H9 (cell line): ENCODE measurements around the gene RAB22A. TPM values are rescaled to one million over a fixed set of nuclear protein-coding genes. Genes with fewer than 3 reads are reported as not detected.

Experiments
- DNase-seq: peaks from one replicate; pipeline ENCODE4 v3.0.0-alpha.2; 2017
- H2AFZ ChIP-seq: one replicate; pipeline ENCODE4 v1.6.1; 2013; ENCODE audit warnings: mild to moderate bottlenecking, low read length, control low read depth, moderate library complexity
- H2AK5ac ChIP-seq: 2 replicates; pipeline ENCODE4 v1.6.1; 2013; ENCODE audit warnings: low read length, control low read depth, mixed read lengths; ENCODE audit not compliant: insufficient read length
- H2BK120ac ChIP-seq: one replicate; pipeline ENCODE4 v1.6.1; 2013; ENCODE audit warnings: low read depth, mild to moderate bottlenecking, low read length, control low read depth, inconsistent platforms; ENCODE audit not compliant: poor library complexity, severe bottlenecking
- H2BK12ac ChIP-seq: 2 replicates; pipeline ENCODE4 v1.6.1; 2013; ENCODE audit warnings: low read length, control low read depth, mixed read lengths, low read depth; ENCODE audit not compliant: insufficient read length
- H2BK15ac ChIP-seq: 2 replicates; pipeline ENCODE4 v1.6.1; 2013; ENCODE audit warnings: low read depth, low read length, control low read depth
- H2BK20ac ChIP-seq: one replicate; pipeline ENCODE4 v1.6.1; 2013; ENCODE audit warnings: low read depth, mild to moderate bottlenecking, low read length, control low read depth, inconsistent platforms; ENCODE audit not compliant: poor library complexity, severe bottlenecking
- H2BK5ac ChIP-seq: 2 replicates; pipeline ENCODE4 v1.6.1; 2013; ENCODE audit warnings: low read length, control low read depth, mixed read lengths; ENCODE audit not compliant: insufficient read length
- H3K14ac ChIP-seq: 2 replicates; pipeline ENCODE4 v1.6.1; 2013; ENCODE audit warnings: low read length, control low read depth; ENCODE audit not compliant: insufficient read depth
- H3K18ac ChIP-seq: 2 replicates; pipeline ENCODE4 v1.6.1; 2013; ENCODE audit warnings: low read depth, mild to moderate bottlenecking, mixed read lengths, low read length, control low read depth; ENCODE audit not compliant: insufficient read length
- H3K23ac ChIP-seq: 2 replicates; pipeline ENCODE4 v1.6.1; 2013; ENCODE audit warnings: low read length, control low read depth, mixed read lengths, low read depth; ENCODE audit not compliant: insufficient read length
- H3K23me2 ChIP-seq: 2 replicates; pipeline ENCODE4 v1.6.1; 2013; ENCODE audit warnings: low read depth, mild to moderate bottlenecking, mixed read lengths, low read length, control low read depth; ENCODE audit not compliant: insufficient read length, poor library complexity, severe bottlenecking
- H3K27ac ChIP-seq: 2 replicates; pipeline ENCODE4 v1.5.1; 2013; ENCODE audit warnings: low read length, control low read depth, mixed read lengths, low read depth; ENCODE audit not compliant: insufficient read length
- H3K27me3 ChIP-seq: 2 replicates; pipeline ENCODE4 v1.6.1; 2013; ENCODE audit warnings: low read length, control low read depth, inconsistent platforms; ENCODE audit not compliant: insufficient read depth
- H3K4ac ChIP-seq: 2 replicates; pipeline ENCODE4 v1.6.1; 2013; ENCODE audit warnings: low read depth, mild to moderate bottlenecking, control low read depth, inconsistent platforms, low read length, moderate library complexity
- H3K4me1 ChIP-seq: 2 replicates; pipeline ENCODE4 v1.6.1; 2013; ENCODE audit warnings: low read length, control low read depth, inconsistent platforms; ENCODE audit not compliant: insufficient read depth
- H3K4me2 ChIP-seq: 2 replicates; pipeline ENCODE4 v1.6.1; 2013; ENCODE audit warnings: low read length, control low read depth, mixed read lengths; ENCODE audit not compliant: insufficient read length, insufficient read depth
- H3K56ac ChIP-seq: 2 replicates; pipeline ENCODE4 v1.6.1; 2013; ENCODE audit warnings: low read depth, mild to moderate bottlenecking, mixed read lengths, low read length, control low read depth; ENCODE audit not compliant: insufficient read length
- H3K79me1 ChIP-seq: 2 replicates; pipeline ENCODE4 v1.6.1; 2013; ENCODE audit warnings: low read depth, mild to moderate bottlenecking, moderate library complexity, low read length, control low read depth, inconsistent platforms; ENCODE audit not compliant: insufficient read depth, poor library complexity, severe bottlenecking
- H3K79me2 ChIP-seq: 2 replicates; pipeline ENCODE4 v1.6.1; 2013; ENCODE audit warnings: low read length, control low read depth, inconsistent platforms; ENCODE audit not compliant: insufficient read depth
- H3K9ac ChIP-seq: 2 replicates; pipeline ENCODE4 v1.6.1; 2013; ENCODE audit warnings: low read length, control low read depth, mixed read lengths; ENCODE audit not compliant: insufficient read length; ENCODE audit errors: extremely low read depth
- H3K9me3 ChIP-seq: one replicate; pipeline ENCODE4 v1.6.1; 2013; ENCODE audit warnings: low read depth, low read length, inconsistent platforms; ENCODE audit not compliant: control insufficient read depth
- H3T11ph ChIP-seq: one replicate; pipeline ENCODE4 v1.6.1; 2013; ENCODE audit warnings: mild to moderate bottlenecking, low read length, control low read depth, inconsistent platforms
- H4K20me1 ChIP-seq: one replicate; pipeline ENCODE4 v1.6.1; 2013; ENCODE audit not compliant: control insufficient read depth, insufficient read length, insufficient read depth
- H4K5ac ChIP-seq: 2 replicates; pipeline ENCODE4 v1.6.1; 2013; ENCODE audit warnings: low read depth, mild to moderate bottlenecking, mixed read lengths, low read length, control low read depth; ENCODE audit not compliant: insufficient read length
- H4K8ac ChIP-seq: replicated peaks from 2 replicates; pipeline ENCODE4 v1.6.1; 2013; ENCODE audit warnings: low read length, control low read depth, mixed read lengths, low read depth; ENCODE audit not compliant: insufficient read length
- H4K91ac ChIP-seq: 2 replicates; pipeline ENCODE4 v1.6.1; 2013; ENCODE audit warnings: low read depth, mild to moderate bottlenecking, moderate library complexity, mixed read lengths, low read length, control low read depth; ENCODE audit not compliant: insufficient read length
- H3K27ac Mint-ChIP-seq, 3 experiments: 2 replicates in 2 of 3; 3 replicates in 1 of 3; pipeline ENCODE4 v1.8.0; 2020 to 2021; ENCODE audit warnings: mixed read lengths in 3 of 3, mild to moderate bottlenecking in 1 of 3, moderate library complexity in 1 of 3
- H3K27me3 Mint-ChIP-seq: 2 replicates; pipeline ENCODE4 v1.8.0; 2021; ENCODE audit warnings: low read depth, mild to moderate bottlenecking, moderate library complexity, mixed read lengths
- H3K36me3 Mint-ChIP-seq, 3 experiments: 2 replicates in 2 of 3; 3 replicates in 1 of 3; pipeline ENCODE4 v1.8.0; 2020 to 2021; ENCODE audit warnings: low read depth in 3 of 3, mixed read lengths in 3 of 3; ENCODE audit not compliant: insufficient read depth in 1 of 3
- H3K4me1 Mint-ChIP-seq, 2 experiments: 2 replicates each; pipeline ENCODE4 v1.8.0; 2020; ENCODE audit warnings: mixed read lengths in 2 of 2
- H3K4me3 Mint-ChIP-seq, 2 experiments: 2 replicates in 1 of 2; 3 replicates in 1 of 2; pipeline ENCODE4 v1.8.0; 2020 to 2021; ENCODE audit warnings: mild to moderate bottlenecking in 2 of 2, mixed read lengths in 2 of 2, moderate library complexity in 1 of 2
- H3K9me3 Mint-ChIP-seq, 2 experiments: 2 replicates in 1 of 2; 3 replicates in 1 of 2; pipeline ENCODE4 v1.8.0; 2020; ENCODE audit warnings: mild to moderate bottlenecking in 2 of 2, mixed read lengths in 2 of 2, moderate library complexity in 1 of 2
- whole genome bisulfite sequencing: extraction: QIAGEN DNeasy Blood & Tissue Kit; methylation state at CpG from one replicate; pipeline ENCODE4 v1.1.7; 2013; ENCODE audit warnings: missing lambda C conversion rate, low lambda C conversion rate, mixed read lengths; ENCODE audit not compliant: insufficient read length; ENCODE audit errors: extremely low coverage; 5-methylcytosine and 5-hydroxymethylcytosine counted together
- total RNA-seq: library from RNA; stranded (reverse); gene quantifications from 2 replicates; pipeline ENCODE4 v1.2.1, GENCODE V29; 2021
- TF ChIP-seq, protein P1 (sequence below): fragments of 200-600 bp; sonication (generic); conservative IDR thresholded peaks from 3 replicates; pipeline ENCODE4 v1.8.0; 2021; ENCODE audit warnings: antibody characterized with exemption, mild to moderate bottlenecking

The RAB22A gene
- total RNA-seq, 1 experiment from 2014 or later, result 6.3 TPM

DNA sequence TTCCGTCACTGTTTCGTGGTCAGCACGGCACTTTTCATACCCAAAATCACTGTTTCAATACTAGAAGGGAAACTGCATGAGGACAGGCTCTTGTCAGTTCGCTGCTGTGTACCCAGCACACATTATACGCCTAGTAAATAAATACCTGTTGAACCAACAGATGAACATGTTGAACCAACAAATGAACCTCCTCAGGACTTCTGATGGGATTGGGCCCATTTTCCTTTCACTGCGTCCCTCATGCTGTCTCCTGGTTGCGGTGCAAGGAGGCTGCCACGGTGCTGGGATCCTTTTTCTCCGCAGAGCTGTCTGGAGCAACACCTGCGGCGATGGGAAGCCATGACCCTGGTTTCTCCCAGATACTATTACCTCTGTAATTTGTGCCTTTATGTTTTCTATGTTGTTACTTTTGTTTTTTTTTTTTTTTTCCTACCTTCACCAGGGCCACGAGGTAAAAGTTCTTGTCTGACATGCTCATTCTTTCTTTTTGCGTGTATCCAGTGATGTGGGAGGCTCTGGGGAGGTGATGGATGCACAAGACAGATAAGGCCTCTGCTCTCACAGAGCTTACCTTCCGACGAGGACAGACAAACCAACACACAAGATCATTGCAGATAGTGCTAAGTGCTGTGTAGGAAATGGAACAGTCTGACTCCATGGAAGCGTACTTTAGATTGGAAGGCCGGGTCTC lies 80.6 kb downstream of the RAB22A start:
- peaks cover 2% of the 10 kb centered on the region for H4K20me1 ChIP-seq
- Mint-ChIP-seq H3K27ac (peak overlapping the region; percentile 13 to 92 (median 69); a peak in 4 of 7 replicates), H3K36me3 (peaks cover 12 to 29% (median 26%) of the 10 kb centered on the region in 3 experiments), H3K4me1 (peaks cover 26 to 28% of the 10 kb centered on the region in 2 experiments), H3K9me3 (no peaks in the 10 kb centered on the region), H3K27me3 (peaks cover 3% of the 10 kb centered on the region; the same call in 1 of the 2 replicates), H3K4me3 (peak overlapping the region; percentile 88 to 89)
- H2BK20ac ChIP-seq, result no peak overlapping the region
- no peaks in the 10 kb centered on the region for H3K9me3 ChIP-seq
- no peak overlapping the region for H2BK12ac ChIP-seq
- H3K14ac ChIP-seq, result no peak overlapping the region
- H3K9ac ChIP-seq, result peak overlapping the region; percentile 60
- H3K23me2 ChIP-seq, result peaks cover 8% of the 10 kb centered on the region
- no peak overlapping the region for H3K27ac ChIP-seq
- H2BK120ac ChIP-seq, result no peak overlapping the region
- no peak overlapping the region for H2BK5ac ChIP-seq
- no peak overlapping the region for H3T11ph ChIP-seq
- H3K18ac ChIP-seq, result no peak overlapping the region
- H3K79me1 ChIP-seq, result peaks cover 4% of the 10 kb centered on the region
- H3K4me1 ChIP-seq, result peaks cover 2% of the 10 kb centered on the region; the same call in 1 of the 2 replicates
- no peak overlapping the region for H2BK15ac ChIP-seq
- peaks cover 30% of the 10 kb centered on the region; the same call in 1 of the 2 replicates for H3K79me2 ChIP-seq
- H3K56ac ChIP-seq, result no peak overlapping the region
- no peak overlapping the region for H2AFZ ChIP-seq
- H4K91ac ChIP-seq, result no peak overlapping the region
- no peaks in the 10 kb centered on the region for H3K27me3 ChIP-seq
- WGBS, result no CpG with 5 or more reads among the region's 17 CpGs
- peak overlapping the region; percentile 3 for H3K23ac ChIP-seq
- H4K5ac ChIP-seq, result no peak overlapping the region
- peak overlapping the region; percentile 97 for H3K4me2 ChIP-seq
- H2AK5ac ChIP-seq, result no peak overlapping the region
- no peak overlapping the region for H3K4ac ChIP-seq
- H4K8ac ChIP-seq, result no peak overlapping the region
- peak; percentile 9 for DNase-seq
- TF ChIP-seq, protein P1, sequence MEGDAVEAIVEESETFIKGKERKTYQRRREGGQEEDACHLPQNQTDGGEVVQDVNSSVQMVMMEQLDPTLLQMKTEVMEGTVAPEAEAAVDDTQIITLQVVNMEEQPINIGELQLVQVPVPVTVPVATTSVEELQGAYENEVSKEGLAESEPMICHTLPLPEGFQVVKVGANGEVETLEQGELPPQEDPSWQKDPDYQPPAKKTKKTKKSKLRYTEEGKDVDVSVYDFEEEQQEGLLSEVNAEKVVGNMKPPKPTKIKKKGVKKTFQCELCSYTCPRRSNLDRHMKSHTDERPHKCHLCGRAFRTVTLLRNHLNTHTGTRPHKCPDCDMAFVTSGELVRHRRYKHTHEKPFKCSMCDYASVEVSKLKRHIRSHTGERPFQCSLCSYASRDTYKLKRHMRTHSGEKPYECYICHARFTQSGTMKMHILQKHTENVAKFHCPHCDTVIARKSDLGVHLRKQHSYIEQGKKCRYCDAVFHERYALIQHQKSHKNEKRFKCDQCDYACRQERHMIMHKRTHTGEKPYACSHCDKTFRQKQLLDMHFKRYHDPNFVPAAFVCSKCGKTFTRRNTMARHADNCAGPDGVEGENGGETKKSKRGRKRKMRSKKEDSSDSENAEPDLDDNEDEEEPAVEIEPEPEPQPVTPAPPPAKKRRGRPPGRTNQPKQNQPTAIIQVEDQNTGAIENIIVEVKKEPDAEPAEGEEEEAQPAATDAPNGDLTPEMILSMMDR, result no peak
